ENCODE data around the gene CDT1.
A peak's percentile ranks its signal among the peaks of the same experiment; 100 is the strongest.
"Not testable (repeated sequence)": the region's sequence is repeated elsewhere in the genome, so short reads cannot be mapped to it uniquely, and the experiment has no call there.

The CDT1 gene

GRCh38 chr16:88819126-88819525, 15.5 kb downstream of the CDT1 start:
- TF ChIP-seq CTCF (IDR thresholded peaks at IDR 0.05; ENCODE audit: control insufficient read depth, extremely low read depth, insufficient read depth), result no peak
- no peak for DNase-seq (ENCODE audit: low read depth)
- no peak overlapping the region for H3K4me3 ChIP-seq (ENCODE audit: low read depth, low read length)

GRCh38 chr16:88820385-88821025, 16.9 kb downstream of the CDT1 start:
- TF ChIP-seq CTCF (IDR thresholded peaks at IDR 0.05; ENCODE audit: control insufficient read depth, extremely low read depth, insufficient read depth), result no peak
- no peak overlapping the region for H3K4me3 ChIP-seq (ENCODE audit: low read depth, low read length)
- DNase-seq (ENCODE audit: low read depth), result no peak

GRCh38 chr16:88821168-88821850, 17.7 kb downstream of the CDT1 start:
- 0 out of 2 replicates have a peak, but pooled peaks have one; percentile 23 for TF ChIP-seq CTCF (IDR thresholded peaks at IDR 0.05; ENCODE audit: control insufficient read depth, extremely low read depth, insufficient read depth)
- no peak for DNase-seq (ENCODE audit: low read depth)
- H3K4me3 ChIP-seq (ENCODE audit: low read depth, low read length), result no peak overlapping the region

GRCh38 chr16:88822281-88823040, 18.9 kb downstream of the CDT1 start:
- TF ChIP-seq CTCF (IDR thresholded peaks at IDR 0.05; ENCODE audit: control insufficient read depth, extremely low read depth, insufficient read depth), result no peak
- no peak for DNase-seq (ENCODE audit: low read depth)
- H3K4me3 ChIP-seq (ENCODE audit: low read depth, low read length), result no peak overlapping the region

- not testable (repeated sequence) for DNase-seq (ENCODE audit: low read depth); H3K4me3 ChIP-seq (ENCODE audit: low read depth, low read length)
These were observed 20.1 kb downstream of the CDT1 start for GRCh38 chr16:88823646-88824045.

- TF ChIP-seq CTCF (IDR thresholded peaks at IDR 0.05; ENCODE audit: control insufficient read depth, extremely low read depth, insufficient read depth), result no peak
These were observed 20.9 kb downstream of the CDT1 start for GRCh38 chr16:88824256-88825077.

GRCh38 chr16:88825146-88825545, 21.6 kb downstream of the CDT1 start:
- TF ChIP-seq CTCF (IDR thresholded peaks at IDR 0.05; ENCODE audit: control insufficient read depth, extremely low read depth, insufficient read depth), result no peak
- no peak overlapping the region for H3K4me3 ChIP-seq (ENCODE audit: low read depth, low read length)
- DNase-seq (ENCODE audit: low read depth), result no peak

More at GRCh38 chr16:88824256-88825077, 20.9 kb downstream of the CDT1 start:
- H3K4me3 ChIP-seq (ENCODE audit: low read depth, low read length), result no peak overlapping the region
- DNase-seq (ENCODE audit: low read depth), result no peak

Data from LNCaP clone FGC (cell line).